Right ventricle myocardium inferior (tissue), 1 donor: ENCODE data around the gene CAPN7. TPM values are rescaled to one million over a fixed set of nuclear protein-coding genes. Genes with fewer than 3 reads are reported as not detected.

Experiments used
- ATAC-seq: fragments of 200-7000 bp; cut with Tn5 transposase; one replicate; pipeline ENCODE4 v1.9.1; 2020; ENCODE audit warnings: mild to moderate bottlenecking, moderate library complexity
- DNase-seq: peaks from one replicate; pipeline ENCODE4 v3.0.0; 2021; ENCODE audit errors: missing footprints
- intact Hi-C: fragments of 100-400 bp; cut with DNase I; formaldehyde crosslinking; loops from one replicate; pipeline ENCODE4 v1.11.0; 2022
- total RNA-seq: library from RNA; stranded (reverse); fragmentation: NEBNext Ultra II Directional; extraction: Animal tissue kit (Norgen Biotek cat#: 25700); gene quantifications from one replicate; pipeline ENCODE4 v1.2.1, GENCODE V29; 2021
- donor health status: DM: no; HTN: yes; CAD: no; lungs with severe emphysema.

CAPN7 gene
- total RNA-seq, 1 donor from 2014 or later: 28.2 TPM

DNA sequence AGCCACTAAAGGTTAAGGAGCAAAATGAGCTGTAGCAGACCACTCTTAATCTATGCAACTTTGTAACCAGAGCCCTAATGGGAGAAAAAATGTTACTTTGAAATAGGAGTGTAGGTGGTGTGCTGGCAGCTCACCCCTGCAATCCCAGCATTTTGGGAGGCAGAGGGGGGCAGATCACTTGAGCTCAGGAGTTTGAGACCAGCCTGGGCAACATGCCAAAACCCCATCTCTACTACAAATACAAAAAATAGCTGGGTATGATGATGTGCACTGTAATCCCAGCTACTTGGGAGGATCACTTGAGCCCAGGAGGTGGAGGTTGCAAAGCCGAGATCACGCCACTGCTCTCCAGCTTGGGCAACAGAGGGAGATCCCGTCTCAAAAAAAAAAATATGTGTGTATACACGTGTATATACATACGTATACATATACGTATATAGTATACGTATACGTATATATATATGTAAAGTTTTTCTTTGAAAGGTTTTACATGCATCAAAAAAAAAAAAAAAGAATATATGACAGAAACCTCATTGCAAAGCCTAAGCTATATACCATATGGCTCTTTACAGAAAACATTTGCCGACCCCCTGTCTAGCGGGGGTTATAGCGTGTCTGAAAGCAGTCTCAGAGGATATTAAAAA is 15.7 kb downstream of the CAPN7 start:
- DNase-seq (no peak), ATAC-seq (no peak)
- intact Hi-C loops: no loop called here

DNA sequence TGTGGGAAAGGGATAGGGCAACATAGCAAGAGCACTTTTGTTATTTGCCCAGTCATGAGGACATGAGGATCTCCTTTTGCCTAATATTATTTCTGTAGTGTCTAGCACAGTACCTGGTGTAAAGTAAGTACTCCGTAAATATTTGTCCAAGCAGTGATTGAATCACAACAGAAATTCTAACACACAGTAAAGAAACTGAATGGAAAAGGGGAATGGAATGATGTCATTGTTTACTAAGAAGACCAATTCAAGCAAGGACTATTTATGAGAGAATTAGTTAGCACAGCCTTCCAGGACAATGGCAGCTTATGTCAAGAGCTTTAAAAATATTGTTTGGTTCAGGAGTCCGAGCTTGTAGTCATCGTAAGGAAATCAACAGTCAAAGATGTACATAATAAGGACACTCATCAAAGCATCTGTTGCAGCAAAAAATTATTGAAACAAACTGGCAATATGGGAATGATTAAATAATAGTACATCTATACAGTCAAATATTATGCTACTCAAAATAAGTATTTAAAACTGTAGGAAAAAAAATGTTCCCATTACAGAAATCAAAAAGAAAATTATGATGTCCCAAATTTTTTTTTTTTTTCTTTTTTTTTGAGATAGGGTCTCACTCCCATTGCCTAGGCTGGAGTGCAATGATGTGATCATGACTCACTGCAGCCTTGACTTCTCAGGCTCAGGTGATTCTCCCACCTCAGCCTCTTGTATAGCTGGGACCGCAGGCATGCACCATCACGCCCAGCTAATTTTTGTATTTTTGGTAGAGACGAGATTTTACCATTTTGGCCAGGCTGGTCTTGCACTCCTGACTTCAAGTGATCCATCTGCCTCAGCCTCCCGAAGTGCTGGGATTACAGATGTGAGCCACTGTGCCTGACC is 17.9 kb downstream of the CAPN7 start:
- ATAC-seq (no peak), DNase-seq (no peak)
- intact Hi-C loops: no loop called here

DNA sequence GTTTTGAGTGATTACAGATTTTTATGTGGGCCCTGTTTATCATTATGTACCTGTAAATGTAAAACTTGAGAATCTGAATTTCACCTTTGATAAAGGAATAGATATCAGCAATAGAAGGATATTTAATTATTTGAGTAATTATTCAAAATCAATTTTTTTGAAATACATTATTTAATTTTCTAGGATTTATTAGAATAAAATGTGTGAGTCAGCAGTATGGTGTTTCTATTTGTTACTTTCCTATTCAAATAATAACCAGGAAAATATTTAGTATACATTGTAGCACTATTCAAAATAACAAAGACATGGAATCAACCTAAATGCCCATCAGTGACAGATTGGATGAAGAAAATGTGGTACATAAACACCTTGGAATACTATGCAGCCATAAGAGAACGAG is 22.1 kb downstream of the CAPN7 start:
- DNase-seq (no peak), ATAC-seq (no peak)
- intact Hi-C loops: no loop called here

DNA sequence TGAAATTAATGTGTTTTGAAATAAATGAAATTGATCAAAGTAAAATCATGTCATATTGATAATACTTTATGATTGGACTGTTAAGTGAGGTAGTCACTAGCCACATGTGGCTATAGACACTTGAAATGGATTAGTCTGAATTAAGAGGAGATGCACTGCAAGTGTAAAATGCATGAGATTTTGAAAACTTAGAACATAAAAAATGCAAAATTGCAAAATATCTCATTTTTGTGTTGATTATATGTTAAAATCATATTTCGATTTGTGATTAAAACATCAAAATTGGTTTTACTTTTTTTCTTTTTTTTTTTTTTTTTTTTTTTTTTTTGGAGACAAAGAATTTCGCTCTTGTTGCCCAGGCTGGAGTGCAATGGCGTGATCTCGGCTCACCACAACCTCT is 23.2 kb downstream of the CAPN7 start:
- intact Hi-C loops: no loop called here
- ATAC-seq: no peak
- no peak for DNase-seq

DNA sequence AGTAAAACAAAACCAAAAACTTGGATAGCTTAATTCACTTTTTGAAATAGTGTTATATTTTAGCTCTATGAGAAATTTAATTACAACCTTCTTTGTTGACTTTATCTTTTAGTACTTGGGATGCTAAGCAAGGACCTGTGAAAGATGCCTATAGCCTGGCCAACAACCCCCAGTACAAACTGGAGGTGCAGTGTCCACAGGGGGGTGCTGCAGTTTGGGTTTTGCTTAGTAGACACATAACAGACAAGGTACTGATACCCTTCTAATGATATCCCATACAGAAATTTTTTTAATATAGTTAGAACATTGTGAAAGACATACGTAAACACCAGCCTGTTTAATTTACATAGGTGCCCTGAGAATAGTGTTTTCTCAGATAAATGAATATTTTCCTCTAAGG is 35.3 kb downstream of the CAPN7 start:
- intact Hi-C loops: no loop called here
- DNase-seq (peak; percentile 50), ATAC-seq (no peak)

DNA sequence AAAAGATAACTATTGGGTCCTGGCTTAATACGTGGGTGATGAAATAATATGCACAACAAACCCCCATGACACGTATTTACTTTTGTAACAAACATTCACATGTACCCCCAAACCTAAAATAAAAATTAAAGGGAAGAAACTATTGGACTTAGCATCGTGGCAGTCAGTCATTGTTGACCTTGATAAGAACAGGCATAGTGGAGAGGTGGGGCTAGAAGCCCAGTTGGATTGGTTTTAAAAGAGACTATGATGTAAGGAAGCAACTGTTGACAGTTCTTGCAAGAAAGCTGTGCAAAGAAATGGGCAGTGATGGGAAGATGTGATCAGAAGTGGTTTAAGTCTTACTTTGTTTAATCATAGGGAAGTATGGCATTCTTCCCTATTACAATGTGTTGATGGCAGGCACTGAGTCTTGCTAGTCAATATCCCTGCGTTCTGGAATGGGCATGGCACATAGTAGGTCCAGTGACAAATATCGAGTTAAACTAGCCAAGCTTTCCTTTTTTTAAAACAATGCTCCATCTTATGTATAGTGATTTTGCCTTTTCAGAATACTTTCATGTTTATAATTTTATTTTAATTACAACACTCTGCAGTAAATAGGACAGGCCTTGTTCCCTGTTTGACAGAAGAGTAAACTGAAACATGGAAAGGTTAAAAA is 37.9 kb downstream of the CAPN7 start:
- DNase-seq (no peak), ATAC-seq (no peak)
- intact Hi-C loops: no loop called here

DNA sequence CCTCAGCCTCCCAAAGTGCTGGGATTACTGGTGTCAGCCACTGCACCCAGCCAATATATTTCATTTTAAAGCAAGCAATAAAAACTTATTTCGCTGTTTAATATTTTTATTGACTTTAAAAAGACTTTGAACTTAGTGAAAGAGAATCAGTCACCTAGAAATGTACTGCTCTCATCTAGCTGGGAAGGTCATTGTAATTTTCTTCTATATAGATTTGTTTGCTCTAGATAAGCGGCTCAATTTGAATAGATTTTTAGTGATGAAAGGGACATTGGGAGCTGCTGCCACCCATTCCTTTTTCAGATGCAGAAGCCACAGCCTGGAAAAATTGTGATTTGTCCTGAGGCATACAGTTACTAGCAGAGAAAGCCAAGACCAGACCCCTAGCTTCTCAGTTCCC is 40.1 kb downstream of the CAPN7 start:
- DNase-seq: no peak
- intact Hi-C loops: no loop called here
- ATAC-seq: no peak

DNA sequence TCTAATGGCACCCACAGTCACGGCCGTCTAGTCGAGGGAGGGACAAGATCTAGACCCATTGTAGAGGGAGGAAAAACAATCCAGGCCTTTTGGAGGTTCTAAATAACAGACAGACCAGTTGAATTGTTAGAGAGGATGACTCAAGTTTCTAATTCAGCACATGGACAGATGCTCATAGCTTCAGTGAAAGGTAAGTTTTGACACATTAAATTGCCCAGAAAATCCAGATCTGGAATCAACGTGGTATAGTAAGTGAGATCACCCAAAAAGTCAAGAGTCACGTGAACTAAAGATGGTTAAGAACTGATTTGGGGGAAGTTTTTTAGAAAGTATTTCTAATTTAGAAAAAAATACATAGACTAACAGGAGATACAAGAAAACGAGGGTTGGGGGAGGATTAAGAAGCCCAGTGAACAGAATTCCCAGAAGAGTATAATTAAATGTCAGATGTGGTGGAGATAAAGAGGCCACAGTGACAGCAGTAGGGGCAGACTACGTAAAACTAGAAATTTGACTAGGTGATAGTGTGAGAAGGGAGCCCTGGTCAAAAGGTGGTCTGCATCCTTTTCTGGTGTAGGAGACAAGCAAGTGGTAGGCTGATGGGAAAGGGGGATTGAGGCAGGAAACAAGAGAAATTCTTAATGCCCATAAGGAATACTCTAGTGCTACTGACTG is 47.1 kb downstream of the CAPN7 start:
- DNase-seq (no peak), ATAC-seq (no peak)
- intact Hi-C loops: no loop called here

DNA sequence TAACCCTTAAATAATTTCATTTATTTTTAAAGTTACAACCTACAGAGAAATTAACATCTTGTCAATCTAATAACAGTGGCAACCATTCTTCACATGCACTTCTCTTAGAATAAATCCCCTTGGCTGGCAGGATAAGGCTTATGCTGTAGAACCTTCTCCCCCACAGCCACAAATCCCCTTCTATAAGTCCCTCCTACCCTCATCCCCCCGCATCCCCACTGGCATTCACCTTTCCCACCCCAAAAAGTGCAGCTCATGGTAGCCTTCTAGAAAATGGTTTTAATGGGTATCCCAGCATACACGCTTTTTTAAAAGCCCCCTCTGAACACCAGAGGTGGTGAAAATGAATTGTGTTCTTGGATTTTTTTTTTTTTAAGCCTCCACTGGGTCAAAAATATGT is 49.2 kb downstream of the CAPN7 start:
- intact Hi-C loops: no loop called here
- DNase-seq (no peak), ATAC-seq (no peak)

DNA sequence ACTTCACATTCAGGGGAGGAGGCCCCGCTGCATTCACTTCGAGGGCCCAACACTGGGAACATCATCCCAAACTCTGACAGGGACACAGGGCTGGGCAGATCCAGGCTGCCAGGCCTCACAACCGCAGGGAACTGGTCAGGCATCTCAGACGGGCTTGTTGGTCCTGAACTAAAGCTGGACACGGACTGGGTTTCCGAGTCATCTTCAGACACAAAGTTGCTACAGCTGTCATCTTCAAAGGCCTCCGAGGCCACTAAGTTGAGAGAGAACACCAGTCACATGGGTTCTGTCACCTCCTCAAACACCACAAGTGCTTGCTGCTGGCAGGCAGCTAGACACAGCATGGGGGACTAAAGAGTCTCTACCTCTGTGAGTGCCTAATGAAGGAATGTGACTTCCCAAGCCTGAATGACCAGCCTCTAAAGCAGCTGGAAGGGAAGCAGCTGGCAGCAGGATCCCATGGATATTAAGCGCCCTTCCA is 50.9 kb downstream of the CAPN7 start:
- intact Hi-C loops: loop anchor here (1.0 kb wide), 1 partner anchor 39 kb away; no protein-coding TSS in a partner anchor
- DNase-seq (no peak), ATAC-seq (peak; percentile 75)

DNA sequence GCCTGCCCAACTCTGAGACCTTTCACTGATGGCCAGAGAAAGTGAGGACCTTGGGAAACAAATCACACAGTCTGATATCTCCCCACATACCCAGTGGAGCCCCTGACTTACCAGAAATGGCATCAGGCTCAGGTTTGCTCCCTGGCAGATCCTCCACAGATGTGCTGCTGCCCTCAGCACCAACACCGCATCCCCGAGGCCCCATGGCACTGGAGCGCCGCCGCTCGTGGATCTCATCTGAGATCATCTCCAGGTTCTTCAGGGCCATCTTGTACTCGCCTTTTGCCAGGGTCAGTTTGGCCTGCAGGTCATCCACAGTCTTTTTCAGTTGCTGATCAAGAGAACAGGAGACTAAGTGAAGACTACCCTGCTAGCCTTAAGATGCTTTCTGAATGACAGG is 52.7 kb downstream of the CAPN7 start:
- DNase-seq: no peak
- intact Hi-C loops: no loop called here
- no peak for ATAC-seq

DNA sequence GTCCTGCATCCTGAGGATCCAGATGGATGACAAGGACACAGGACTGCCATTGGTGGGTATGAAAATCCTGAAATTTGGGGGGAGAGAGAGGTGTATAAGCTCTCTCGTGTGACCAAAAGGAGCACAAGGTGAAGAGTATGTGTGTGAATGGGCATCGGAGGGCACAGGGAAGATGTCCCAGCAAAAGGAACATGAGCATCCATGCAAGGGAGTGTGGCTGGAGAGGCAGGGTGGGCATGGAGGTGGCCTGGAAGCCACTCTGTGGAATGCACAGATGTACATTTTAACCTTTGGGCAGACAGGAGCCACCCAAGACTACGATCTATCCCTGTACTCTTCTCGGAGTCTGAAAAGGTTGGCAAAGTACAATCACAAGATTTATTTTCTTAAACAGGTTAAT is 54.5 kb downstream of the CAPN7 start:
- DNase-seq: no peak
- intact Hi-C loops: loop anchor here (10.0 kb wide), 1 partner anchor 294 kb away; no protein-coding TSS in a partner anchor
- ATAC-seq: no peak

DNA sequence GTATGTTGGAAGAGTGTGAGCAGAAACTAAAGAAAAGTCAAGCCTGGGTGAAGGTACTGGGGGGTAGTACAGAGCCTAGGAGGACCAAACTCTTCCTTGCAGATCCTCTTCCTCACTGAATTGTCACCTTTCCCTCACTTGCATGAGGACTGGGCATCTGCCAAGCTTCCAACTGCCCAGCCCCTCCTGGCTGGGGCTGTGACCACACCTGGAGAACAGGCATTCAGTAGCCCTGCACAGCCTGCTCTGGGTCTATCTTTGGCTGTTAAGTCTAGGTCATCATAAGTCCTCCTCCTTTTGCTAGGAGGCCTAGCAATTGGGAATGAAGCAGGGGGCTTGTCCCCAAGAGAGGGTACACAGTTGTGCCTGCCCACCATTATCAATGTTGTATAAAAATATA is 55.2 kb downstream of the CAPN7 start:
- intact Hi-C loops: loop anchor here (10.0 kb wide), 1 partner anchor 294 kb away; no protein-coding TSS in a partner anchor
- DNase-seq (no peak), ATAC-seq (no peak)

DNA sequence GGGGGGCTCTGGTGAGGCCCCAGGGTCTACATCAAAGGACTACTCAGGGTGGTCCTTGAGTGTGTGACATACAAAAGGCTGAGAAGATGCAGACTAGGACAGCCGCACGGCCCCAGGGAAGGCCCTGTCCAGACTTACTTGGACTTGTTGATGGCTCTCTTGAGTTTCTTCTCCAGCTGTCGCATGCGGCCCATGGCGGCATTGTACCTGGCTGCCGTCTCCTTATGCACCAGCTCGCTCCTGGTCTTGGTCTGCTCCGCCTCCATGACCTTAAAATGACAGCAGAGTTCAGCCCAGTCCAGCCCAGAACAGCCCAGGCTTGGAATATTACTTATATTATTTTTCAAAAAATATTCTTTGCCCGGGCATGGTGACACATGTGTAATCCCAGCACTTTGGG is 56.0 kb downstream of the CAPN7 start:
- DNase-seq: no peak
- intact Hi-C loops: loop anchor here (10.0 kb wide), 1 partner anchor 293 kb away; no protein-coding TSS in a partner anchor

DNA sequence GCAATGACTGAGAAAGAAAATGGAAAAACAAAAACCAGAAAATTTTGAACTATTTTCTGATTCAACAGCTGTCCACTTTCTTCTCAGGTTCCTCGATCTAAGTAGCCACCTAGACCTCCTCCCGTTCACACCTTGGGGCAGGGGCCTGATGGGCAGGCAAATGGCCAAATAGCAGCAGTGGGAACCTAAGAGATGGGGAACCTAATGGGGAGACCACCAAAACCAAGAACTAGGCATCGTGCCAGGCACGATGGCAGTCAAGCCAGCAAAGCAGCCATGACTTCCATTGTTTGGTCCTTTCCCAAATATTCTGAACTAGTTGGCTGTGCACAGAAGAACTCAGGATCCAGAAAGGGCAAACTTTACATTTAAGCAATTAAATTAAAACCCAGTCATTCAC is 57.1 kb downstream of the CAPN7 start:
- ATAC-seq (no peak), DNase-seq (no peak)
- intact Hi-C loops: loop anchor here (10.0 kb wide), 1 partner anchor 292 kb away; no protein-coding TSS in a partner anchor

More for the DNA sequence above, 56.0 kb downstream of the CAPN7 start:
- no peak for ATAC-seq

DNA sequence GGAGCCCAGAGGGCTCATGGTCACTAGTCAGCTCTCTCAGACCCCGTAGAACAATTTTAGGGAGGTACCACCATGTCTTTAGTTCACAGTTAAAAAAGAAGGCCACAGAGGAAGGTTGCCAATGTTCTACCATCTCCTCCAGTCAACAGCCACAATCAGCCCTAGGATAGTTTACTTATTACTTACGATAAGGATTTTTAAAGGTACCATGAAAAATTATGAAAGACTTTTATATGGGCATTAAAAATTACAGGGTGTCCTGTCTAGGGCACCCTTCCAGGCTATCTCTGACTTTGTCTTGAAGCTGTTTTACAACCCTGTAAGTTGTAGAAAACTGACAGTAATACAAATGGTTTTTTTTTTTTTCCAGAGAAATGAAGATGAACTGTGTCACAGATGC is 57.9 kb downstream of the CAPN7 start:
- intact Hi-C loops: loop anchor here (10.0 kb wide), 1 partner anchor 291 kb away; no protein-coding TSS in a partner anchor
- DNase-seq (no peak), ATAC-seq (no peak)

DNA sequence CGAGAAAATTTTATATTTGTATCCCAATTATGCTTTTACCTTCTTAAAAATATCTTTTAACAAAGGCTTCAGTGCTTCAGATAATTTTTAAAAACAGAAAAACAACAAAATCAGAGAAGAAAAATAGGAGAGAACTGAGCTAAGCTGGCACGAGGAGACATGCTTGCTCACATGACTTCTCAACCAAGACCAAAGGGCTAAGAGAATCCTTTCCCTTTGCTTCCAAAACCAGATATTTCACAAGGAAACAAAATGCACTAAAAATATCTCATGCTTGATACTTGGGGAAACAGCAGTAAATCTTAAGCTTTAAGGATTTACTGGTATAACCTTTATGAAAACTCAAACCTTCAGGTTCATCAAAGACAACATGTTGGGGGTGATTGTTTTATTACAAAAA is 58.4 kb downstream of the CAPN7 start:
- intact Hi-C loops: loop anchor here (10.0 kb wide), 1 partner anchor 290 kb away; no protein-coding TSS in a partner anchor
- DNase-seq (no peak), ATAC-seq (no peak)

DNA sequence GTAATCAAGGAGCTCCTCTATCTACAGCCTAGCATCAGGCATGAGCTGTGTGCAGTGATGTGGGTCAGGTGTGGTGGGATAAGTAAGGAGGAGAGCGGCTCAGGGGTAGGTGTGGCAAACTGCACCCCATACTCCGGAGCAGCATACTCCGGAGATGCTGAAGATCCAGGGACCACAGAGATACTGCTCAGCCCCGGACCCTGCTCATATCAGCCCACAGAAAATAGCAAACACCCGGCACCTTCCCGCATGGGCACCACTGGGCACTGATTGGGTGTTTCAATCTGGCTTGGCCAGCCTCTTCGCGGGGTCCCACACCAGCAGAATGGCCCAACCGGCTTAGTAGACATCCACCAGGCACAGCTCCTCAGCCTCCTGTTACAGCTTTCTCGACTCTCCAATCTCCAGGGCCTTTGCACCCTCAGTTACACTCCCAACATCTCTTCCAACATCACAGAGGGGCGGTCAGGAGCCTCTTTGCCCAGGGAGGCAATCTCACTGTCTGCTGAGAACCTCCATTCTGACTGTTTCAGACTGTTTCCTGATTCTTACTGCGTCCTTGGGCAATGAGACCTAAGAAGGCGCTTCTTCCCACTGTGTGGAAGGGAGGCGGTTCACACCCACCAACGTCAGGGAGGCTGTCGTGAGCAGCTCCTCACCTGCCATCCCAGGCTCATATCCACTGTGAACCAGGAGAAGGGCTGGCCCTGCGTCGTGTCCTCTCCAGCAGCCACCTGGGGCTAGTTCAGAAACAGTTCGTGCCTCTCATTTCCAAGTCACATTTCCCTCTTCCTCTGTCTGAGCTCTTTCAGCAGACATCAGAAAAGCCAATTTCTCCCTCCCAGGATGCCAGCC is 59.8 kb downstream of the CAPN7 start:
- intact Hi-C loops: loop anchor here (5.0 to 10.0 kb wide), 2 partner anchors 141 to 289 kb away; no protein-coding TSS in a partner anchor
- no peak for DNase-seq

More for the DNA sequence above, 59.8 kb downstream of the CAPN7 start:
- ATAC-seq: no peak
